Activated CD8-positive, alpha-beta memory T cell treated with anti-CD3 and anti-CD28 coated beads, Interleukin-2, amount 50 U/mL, for 24 hours (primary cell): ENCODE data around the gene SMTNL1.
"Not testable (repeated sequence)": the region's sequence is repeated elsewhere in the genome, so short reads cannot be mapped to it uniquely, and the experiment has no call there.

Experiments
- DNase-seq: peaks from one replicate; pipeline ENCODE4 v3.0.0-alpha.2; 2020; ENCODE audit errors: extremely low read depth

The SMTNL1 gene

DNA sequence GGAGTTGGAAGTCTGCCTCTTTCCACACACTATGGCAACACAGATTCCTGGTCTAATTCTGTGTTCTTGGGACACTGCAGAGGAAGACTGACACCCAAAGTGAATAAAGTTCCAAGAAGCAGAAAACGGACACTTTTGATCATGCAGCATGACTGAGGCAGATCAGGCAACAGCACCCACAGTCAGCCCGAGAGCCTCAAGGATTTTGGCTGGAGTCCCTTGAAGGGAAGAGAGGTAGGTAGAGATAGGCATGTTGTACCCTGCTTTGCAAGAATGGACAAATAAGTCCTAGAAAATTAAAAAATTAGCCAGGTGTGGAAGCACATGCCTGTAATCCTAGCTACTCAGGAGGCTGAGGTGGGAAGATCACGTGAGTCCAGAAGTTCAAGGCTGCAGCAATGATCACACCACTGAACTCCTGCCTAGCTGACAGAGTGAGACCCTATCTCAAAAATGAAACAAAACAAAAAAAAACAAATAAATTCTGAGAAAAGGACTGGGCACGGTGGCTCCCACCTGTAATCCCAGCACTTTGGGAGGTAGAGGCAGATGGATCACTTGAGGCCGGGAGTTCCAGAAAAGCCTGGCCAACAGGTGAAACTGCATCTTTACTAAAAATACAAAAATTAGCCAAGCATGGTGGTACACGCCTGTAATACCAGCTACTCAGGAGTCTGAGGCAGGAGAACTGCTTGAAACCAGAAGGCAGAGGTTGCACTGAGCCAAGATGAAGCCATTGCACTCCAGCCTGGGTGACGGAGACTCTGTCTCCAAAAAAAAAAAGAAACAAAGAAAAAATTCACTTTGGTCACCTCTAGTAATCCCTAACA is 28.8 kb upstream of the SMTNL1 start:
- no peak for DNase-seq

DNA sequence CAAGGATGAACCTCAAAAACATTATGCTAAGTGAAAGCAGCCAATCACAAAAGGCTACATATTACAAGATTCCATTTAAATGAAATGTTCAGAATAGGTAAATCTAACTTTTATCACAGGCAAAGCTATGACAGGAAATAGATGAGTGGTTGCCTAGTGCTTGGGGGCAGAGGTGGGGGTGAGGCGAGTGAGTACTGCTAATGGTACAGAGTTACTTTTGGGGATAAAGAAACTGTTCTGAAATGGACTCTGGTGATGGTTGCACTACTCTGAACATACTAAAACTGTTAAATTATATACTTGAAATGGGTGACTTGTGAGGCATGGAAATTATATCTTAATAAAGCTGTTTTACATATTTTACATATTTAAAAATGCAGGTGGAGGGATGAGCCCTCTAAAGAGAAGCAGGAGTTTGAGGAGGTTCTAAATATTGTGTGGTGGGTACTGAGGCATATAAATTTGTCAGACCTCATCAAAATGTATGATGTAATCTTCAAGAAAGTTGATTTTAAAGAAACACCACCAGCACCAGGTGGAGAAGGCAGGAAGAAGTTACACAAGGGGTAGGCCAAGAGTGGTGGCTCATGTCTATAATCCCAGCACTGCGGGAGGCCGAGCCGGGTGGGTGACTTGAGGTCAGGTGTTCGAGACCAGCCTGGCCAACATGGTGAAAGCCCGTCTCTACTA is 25.5 kb upstream of the SMTNL1 start:
- DNase-seq: no peak

DNA sequence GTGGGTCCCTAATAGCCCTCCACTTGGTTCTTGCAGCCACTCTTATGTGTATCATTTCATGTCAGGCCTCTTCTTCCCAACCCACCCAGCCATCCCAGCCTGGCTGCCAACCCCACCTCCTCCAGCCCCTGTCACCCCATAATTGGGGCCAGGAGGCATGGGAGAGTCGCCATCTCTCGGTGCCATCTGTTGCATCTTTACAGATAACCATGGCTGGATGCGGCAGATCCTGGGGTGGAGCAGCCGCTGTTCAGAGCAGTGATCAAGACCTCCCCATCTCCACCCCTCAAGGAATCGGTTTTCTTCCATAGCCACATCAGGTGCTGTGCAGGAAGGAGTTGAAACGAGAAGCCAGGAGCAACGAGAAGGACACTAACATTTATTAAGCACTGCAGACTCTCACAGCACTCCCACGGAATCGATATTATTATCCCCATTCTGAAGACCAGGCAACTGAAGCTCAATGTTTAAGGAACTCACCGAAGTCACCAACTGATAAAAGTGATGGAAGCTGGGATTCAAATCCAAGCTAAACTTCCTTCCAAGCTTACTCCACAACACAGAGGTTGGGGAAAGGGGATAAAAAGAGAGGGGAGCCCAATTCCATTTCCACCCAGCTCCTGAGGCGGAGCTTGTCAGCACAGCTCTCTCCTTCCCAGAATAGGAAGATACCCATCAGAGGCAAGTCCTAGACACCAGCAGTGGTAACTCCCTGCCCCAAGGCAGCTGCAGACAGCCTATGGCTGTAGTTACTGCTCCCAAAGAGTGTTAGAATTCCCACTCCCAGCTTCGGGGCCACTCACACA is 24.5 kb upstream of the SMTNL1 start:
- DNase-seq: no peak

DNA sequence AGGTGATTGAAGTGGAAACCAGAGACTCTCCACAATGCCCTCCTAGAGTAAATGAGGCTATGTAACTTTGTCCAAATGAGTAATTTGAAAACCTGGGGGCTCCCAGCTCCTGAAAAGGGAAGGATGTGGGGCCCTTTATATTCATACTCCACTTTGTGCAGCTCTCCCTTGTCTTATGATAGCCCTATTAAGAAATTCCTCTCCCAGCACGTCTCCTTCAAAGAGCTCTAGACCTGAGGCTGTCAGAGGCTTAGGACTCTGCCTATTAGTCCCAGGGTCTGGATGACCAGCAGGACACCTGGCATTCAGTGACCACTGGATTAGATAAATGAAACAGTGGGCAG is 24.0 kb upstream of the SMTNL1 start:
- no peak for DNase-seq

DNA sequence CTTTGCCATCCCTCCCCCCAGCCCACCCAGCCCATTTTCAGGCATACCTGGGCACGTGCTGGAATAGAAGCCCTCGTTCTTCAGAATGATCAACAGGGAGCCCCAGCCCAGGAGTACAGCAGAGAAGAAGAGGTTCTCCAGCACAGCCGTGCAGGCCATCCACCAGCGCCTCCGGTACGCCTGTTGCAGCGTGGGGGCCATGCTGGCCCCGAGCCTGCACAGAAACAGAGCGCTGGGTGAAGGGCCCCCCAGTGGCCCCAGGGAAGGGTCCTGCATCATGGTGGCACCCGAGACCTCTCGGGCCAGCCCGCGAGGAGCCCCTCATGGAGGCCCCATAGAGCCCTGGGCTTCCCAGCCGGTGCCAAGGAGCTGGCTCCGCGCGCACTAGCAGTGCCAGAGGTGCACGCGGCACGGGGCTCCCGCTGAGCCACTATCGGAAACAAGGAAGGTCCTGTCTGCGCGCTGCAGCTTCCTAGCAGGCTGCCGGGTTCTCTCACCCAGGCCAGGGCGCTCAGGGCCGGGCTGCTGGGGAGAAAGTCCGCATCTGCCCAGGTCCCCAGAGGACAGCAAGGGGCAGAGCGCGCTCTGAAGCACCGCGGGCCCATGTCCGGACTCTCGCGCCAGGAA is 23.4 kb upstream of the SMTNL1 start:
- no peak for DNase-seq

DNA sequence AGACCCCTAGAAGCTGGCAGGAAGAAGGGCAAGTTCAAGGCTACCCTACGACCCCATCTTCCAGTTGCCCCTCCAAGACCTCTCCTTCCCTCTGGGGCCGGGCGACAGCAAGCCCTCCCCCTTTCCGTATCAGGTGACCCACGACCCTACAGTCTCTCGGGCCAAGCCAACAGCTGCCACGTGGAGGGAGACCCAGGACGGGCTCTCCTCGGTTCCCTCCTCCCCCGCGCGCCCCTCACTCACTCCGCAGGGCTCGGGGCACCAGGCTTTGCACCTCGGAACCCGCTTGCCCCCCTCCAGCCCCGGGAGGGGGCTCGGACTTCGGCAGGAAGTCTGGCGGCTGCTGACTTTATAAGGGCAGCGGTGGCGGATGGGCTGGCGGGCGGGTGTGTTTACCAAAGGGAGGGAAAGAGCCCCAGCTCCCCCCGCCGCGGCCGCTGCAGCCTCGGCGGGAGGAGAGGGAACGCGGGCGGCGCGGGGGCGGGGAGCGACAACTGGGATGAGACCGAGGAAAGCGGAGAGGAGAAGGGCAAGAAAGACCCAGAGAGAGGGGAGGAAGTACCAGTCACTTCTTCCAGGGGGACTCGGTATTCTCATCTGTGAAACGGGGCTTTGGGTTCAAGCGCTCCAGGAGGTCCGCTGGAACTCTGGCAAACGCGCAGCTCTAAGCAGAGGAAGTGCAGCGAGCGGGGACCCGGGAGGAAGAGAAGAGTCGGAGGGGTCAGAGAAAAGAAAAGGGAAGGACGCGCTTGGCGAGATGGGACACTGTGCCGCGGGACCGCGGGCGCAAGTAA is 22.7 kb upstream of the SMTNL1 start:
- no peak for DNase-seq

DNA sequence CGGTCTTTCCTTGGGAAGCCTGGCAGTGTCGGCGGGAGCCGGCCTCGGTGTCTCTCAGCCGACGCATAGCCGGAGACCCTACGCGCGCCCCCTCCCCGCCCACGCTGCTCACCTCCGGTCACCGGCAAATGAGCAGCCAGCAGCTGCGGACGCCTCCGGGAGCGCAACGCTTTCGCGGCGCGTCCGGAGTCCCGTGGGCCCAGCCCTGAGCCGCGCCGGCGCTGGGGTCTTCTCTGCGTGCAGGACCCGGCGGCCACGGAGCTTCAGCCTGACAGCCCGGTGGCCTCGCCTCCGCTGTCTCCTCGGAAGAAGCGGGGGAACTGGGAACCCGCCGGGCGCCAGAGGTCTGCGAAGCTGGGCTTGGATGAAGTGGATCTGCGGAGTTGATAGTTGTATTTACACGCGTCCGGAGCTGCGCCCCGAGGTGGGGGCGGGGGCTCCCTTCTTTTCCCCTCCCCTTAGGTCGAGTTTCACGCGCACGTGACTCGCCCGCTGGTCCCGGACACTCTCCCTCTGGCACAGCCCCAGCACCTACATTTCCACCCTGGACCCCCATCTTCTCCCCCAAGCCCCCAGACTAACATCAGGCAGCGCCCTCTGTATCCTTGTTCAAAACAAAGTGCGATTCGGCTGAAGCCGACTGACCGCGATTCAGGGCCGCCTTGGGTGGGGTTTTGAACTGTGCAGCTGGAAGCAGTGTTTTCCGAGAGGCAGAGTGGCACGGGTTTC is 21.9 kb upstream of the SMTNL1 start, which contains the start of gene SLC43A1:
TSS of gene SLC43A1 (minus strand) at position 371 of the 729 bp plus-strand sequence. CDS start 1,591 bp downstream, outside the sequence.
- DNase-seq: no peak

DNA sequence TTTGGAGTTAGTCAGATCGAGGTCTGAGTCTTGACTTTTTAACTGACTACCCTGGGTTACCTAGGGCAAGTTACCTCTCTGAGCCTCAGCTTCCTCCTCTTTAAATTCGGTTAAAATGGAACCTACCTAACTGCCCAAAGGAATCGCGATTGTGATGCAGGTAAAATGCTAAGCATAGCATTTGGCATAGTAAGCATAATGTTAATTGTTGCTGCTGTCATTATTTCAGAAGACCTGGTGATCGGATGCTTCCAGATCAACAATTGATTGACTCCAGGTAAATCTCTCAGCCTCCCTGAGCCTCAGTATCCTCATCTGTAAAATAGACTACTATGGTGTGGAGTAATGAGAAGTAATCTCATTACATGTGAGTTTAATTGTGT is 21.3 kb upstream of the SMTNL1 start:
- DNase-seq: no peak

DNA sequence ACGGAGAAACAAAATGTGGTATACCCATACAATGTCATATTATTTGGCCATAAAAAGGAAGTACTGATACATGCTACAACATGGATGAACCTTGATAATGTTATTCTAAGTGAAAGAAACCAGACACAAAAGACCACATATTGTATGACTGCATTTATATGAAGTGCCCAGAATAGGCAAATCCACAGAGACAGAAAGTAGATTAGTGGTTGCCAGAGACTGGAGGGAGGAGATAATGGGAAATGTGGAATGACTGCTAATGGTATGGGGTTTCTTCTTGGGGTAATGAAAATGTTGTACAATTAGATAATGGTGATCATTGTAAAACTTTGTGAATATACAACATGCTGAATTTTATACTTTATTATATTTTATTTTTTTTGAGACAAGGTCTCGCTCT is 16.3 kb upstream of the SMTNL1 start:
- no peak for DNase-seq

DNA sequence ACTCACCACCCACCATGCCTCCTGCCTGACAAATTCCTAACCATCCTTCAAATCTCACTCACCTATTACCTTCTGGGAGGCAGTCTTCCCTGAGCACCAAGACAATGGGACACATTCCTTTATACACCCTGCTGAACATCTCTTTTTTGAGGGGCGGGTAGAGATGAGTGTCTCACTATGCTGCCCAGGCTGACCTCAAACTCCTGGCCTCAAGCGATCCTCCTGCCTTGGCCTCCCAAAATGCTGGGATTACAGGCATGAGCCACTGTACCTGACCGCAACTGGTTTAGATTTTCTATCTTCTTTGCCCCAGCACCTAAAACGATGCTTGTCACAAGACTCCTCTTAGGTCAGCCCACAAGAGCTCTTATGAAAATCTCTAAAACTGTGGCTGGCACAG is 14.0 kb upstream of the SMTNL1 start:
- no peak for DNase-seq

DNA sequence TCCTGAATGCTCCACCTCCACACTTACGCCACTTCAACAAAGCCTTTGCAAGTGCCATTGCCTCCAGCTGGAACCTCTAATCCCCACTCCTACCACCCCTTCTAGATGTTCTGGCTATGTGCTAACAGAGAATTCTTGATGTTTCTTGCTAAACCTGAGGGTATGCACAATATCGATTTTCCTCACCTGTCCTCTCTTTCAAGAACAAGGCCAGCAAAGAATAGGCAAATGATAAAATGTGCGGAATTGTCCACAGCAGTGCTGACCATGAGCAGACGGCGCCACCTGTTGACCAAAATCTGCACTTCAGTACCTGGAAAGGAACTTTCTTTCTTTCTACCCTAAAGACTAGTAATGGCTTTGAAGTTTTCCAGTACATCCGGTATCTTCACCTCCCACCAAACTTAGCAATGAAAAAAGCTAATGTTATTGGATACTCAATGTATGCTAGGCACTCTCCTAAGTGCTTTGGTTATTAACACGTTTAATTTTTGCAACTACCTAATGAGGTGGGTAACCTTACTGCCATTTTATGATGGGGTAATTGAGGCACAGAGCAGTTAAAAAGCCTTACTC is 10.3 kb upstream of the SMTNL1 start:
- no peak for DNase-seq

DNA sequence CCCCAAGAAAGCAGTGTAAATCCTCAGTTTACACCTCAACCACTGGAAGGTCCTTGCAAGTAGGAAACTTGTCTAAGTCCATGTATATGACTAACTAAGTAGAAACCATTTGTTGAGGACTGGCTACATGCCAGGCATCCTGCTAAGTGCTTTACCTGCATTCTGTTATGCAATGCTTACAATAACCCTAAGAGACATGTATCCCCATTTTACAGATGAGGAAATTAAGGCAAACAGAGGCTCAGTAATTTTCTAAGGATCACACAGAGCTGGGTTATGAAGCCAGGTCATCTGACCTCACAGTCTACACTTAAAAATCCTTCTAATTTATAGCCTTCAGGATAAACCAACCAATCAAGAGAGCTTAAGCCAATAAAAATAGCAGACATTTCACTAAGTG is 8.4 kb upstream of the SMTNL1 start:
- no peak for DNase-seq

DNA sequence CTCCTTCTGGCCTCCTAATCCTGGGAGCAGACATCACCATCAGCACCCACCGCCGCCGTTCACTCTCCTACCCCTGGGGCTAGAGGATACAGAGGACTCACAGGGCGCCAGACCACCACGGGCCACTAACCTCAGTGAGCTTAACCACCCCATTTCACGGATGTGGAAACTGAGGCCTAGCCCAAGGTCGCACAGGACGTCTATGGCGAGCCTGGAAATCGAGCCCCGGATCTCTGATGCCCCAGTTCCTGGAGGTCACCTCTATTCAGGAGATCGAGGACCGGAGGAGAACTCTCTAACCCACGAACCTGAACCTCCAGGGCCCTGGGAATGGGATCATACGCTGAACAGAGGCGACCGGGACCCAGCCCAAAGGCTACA is 7.2 kb upstream of the SMTNL1 start:
- no peak for DNase-seq

DNA sequence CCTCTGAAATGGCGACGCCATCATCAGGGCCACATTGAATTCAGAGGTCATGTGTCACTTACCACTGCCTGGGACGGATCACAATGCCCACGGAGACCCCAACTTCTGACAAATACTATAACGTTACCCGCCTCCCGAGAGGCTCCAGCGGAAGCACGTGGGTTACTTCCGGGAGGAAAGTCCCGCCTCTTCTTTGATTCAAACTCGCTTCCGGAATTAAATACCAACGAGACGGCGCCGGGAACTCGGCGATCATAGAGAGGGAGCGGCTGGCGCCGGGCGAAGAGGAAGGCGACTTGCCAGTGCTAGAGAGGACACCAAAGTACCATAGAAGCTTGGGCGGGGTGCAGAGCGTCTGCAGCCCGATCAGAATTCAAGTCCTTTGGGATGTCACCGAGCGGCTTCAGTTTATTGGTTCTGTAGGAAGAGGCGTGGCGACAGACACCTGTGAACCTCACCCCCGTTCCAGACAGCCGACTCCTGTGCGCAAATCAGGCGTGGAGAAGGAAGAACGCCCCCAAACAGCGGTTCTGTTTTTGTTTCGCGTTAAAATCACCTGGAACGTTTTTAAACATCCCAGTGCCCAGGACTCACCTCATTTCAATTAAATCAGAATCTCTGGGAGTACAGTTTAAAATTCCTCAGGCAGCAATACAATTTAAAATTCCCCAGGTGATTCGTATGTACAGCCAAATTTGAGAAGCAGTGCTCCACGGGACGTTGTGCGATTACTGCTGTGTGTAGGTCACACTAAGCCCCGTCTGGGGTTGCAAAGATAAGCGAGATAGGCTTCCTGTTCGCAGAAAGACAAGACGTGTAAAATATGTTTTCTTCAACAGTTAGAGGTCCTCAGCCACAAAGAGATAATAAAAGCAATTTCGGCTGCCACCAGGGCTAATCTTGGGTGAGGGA is 6.5 kb upstream of the SMTNL1 start, which contains the start of gene TIMM10:
TSS of gene TIMM10 (minus strand) at position 159 of the 912 bp plus-strand sequence. CDS start 565 bp downstream, outside the sequence.
- DNase-seq: peak; percentile 81

DNA sequence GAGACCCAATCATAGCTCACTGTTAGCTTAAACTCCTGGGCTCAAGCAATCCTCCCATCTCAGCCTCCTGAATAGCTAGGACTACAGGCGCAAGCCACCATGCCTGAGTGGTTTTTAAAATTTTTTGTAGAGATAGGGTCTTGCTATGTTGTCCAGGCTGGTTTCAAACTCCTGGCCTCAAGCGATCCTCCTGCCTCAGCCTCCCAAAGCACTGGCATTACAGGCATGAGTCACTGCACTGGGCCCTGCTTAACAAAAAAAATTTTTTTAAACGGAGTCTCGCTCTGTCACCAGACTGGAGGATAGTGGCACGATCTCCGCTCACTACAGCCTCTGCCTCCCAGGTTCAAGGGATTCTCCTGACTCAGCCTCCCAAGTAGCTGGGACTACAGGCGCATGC is 2.9 kb upstream of the SMTNL1 start:
- DNase-seq: not testable (repeated sequence)

DNA sequence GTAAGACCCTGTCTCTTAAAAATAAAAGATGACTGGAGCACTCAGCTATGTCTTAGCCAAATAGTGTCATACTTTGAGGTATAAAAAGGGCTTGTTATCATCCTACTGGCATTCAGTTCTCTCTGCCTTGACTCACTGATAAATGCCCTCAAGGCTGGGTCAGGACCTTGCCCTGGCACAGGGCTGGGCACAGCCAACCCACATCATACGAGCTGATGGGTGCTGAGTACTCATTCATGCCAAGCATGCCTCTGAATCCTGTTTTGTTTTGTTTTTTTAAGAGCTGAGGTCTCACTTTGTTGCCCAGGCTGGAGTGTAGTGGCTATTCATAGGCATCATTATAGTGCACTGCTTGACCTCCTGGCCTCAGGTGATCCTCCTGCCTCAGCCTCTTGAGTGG is 1.9 kb downstream of the SMTNL1 start:
- no peak for DNase-seq

DNA sequence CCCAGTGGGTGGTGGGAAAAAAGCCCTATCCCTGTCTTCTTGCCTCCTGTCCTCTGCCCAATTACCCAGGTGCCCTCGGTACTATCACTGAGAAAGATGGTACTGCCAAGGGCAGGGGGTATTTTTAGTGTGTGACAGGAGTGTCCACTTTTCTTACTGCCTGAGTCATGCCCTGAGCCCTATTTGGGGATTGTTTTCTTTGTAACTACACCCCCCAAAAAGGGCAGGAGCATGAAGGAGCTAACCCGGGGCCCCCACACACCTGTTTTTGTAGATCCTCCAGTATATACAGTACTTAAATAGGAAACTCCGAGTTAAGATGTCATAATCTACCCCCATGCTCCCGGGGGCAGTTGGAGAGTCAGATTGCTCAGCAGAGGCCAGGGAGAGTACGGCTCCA is 3.8 kb downstream of the SMTNL1 start:
- no peak for DNase-seq

DNA sequence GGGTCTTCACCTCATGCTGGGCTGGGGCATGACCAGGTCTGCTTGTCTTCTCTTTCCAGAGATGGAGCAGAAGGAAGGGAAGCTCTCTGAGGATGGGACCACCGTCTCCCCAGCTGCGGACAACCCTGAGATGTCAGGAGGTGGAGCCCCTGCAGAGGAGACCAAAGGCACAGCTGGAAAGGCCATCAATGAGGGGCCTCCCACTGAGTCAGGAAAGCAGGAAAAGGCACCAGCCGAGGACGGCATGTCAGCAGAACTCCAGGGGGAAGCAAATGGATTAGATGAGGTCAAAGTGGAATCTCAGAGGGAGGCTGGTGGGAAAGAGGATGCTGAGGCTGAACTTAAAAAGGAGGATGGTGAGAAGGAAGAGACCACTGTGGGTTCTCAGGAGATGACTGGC is 5.2 kb downstream of the SMTNL1 start:
- no peak for DNase-seq

DNA sequence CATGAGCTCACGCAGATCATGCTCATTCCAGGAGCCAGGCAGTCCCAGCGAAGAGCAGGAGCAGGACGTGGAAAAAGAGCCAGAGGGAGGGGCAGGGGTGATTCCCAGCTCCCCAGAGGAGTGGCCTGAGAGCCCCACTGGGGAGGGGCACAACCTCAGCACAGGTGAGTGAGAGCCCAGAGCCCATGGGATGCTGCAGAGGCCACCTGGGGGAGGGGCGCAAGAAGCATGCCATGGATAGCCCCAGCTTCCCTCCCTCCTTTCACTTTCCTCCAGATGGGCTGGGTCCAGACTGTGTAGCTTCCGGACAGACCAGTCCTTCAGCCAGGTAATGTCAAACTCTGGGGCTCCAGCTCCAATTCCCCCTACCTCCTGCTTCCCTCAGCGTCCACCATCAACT is 6.2 kb downstream of the SMTNL1 start:
- no peak for DNase-seq
